GM19193 (cell line): ENCODE data around the gene RNF175.

Experiments
- POLR2A ChIP-seq: IDR thresholded peaks from 4 replicates; pipeline ENCODE4 v1.6.1; 2011; ENCODE audit not compliant: insufficient read depth, insufficient read length; ENCODE audit errors: extremely low read depth

Gene RNF175

GRCh38 chr4:153759407-153760316 is at the start of gene RNF175:
RNF175 (minus strand) TSS chr4:153760024; CDS start chr4:153759862, 162 bp downstream.
- TF ChIP-seq POLR2A, result no peak

- TF ChIP-seq POLR2A, result no peak
These were observed 49.5 kb upstream of the RNF175 start for GRCh38 chr4:153809307-153809706.

DNA sequence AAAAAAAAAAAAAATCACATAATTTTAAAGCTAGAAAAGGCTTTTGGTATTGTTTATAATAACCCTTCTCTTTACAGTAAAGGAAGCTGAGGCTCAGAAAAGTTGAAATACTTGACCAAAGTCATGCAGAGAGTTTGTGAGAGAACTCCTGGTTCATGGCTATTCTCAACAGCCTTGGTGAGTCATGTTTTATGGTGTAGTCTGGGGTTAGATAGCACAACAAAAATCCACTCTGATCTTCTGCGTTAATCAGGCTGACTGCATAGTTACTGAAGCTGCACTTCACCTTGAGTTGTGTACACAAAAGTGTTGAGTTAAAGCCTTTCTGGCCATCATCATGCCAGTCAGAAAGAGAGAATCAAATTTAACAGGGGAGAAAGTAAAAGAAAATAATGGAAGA is 48.4 kb upstream of the RNF175 start:
- no peak for TF ChIP-seq POLR2A

DNA sequence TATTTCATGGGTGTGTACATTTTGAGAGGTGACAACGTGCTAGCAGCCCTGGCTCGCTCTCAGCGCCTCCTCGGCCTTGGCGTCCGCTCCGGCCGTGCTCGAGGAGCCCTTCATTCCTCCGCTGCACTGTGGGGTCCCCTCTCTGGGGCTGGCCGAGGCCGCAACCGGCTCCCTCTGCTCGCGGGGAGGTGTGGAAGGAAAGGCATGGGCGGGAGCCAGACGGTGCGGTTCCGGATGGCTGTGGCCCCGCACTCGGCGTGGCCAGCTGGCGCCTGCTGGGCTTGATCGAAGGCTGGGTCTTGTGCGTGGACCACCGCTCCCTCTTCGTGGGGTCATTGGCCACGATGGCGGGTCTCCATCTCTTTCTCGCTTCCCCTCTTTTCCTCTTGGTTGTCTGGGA is 46.2 kb upstream of the RNF175 start:
- TF ChIP-seq POLR2A, result no peak

- TF ChIP-seq POLR2A, result no peak
These were observed 44.9 kb upstream of the RNF175 start for GRCh38 chr4:153804722-153805121.

DNA sequence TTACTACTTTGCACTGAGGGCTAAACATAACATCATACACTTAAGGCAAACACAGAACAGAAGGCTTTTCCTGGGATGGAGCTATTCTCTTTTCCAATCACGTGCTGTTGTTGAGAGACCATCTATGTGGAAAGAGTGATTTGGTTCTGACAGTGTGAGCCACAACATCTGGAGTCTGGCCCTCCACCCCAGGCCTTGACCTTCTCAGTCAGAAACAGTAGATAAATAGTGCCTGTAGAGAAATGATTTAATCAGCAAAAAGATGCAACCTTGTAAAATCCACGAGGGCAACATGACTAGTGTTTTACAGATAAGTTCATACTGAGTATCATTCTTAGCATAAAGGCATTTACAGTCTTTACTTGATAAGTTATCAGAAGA is 39.9 kb upstream of the RNF175 start:
- no peak for TF ChIP-seq POLR2A

GRCh38 chr4:153798901-153799693 is 39.3 kb upstream of the RNF175 start:
- no peak for TF ChIP-seq POLR2A

GRCh38 chr4:153798420-153798819 is 38.6 kb upstream of the RNF175 start:
- no peak for TF ChIP-seq POLR2A

GRCh38 chr4:153794006-153794405 is 34.2 kb upstream of the RNF175 start:
- no peak for TF ChIP-seq POLR2A

DNA sequence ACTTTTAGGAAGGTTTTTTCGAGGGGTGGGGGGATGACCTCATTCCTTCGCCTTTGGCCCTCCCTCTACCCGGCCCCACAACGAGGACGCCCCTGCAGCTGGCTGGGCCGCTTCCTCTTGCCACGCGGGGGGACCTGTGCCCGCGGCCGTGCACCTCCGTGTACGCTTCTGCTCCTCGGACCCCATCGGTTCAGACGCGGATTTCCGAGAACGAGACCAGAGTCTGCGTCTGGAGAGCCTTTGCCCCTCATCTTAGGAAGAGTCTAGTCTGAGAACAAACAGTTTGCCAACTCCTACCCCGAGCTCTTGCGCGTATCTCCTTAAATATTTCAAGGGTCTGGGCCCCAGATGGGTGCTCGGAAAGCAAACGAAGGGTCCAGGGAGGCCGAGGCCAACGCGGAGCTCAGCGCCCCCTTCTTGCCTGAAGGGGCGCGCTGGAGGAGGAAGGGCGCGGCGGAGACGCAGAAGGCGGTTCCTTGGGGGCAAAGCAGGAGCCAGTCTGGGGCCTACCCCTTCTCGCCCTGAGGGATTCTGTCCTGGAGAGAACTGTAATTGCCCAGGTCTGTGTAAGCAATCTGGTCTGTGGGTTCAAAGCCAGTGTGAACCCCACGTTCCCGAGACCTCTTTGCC is 32.9 kb upstream of the RNF175 start:
- TF ChIP-seq POLR2A, result no peak

DNA sequence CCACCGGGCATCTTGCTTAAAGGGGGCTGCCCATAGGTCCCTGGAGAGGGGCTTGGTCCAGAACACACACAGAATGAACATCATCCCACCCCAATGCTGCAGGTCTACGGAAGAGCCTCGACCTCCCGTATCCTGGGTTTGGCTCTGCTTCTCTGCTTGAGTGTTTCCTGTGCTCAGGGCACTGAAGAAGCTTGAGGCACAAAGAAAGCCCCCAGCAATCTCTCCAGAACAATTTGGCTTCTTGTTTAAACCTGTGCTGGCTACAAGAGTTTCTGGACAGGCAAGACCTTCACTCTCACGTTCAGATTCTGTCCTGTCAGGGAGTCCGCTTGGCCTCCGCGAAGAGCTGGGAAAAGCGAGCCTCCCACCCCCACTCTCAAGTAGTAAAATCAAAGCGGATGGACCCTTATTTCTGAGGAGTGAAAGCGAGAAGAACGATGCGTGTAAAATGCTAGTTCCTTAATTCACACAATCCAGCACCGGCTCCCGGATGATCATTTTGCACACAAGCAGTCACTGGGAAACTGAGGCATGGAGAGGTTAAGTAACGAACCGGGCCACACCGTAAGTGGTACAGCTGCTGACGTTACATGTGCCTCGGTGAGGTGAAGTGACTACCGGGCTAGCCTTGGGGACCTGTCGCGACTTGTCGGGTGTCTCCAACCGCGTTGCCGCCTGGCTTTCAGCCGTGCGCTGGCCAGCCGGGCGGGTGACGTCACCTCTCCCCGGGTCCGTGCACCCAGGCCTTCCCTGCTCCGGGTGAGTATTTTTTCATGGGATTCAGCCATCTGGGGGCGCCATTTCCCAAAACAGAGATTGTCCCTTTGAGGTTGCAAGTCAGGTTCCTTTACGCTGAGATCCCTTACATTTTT is 32.2 kb upstream of the RNF175 start:
- TF ChIP-seq POLR2A, result no peak

GRCh38 chr4:153790962-153791551 is 31.2 kb upstream of the RNF175 start:
- no peak for TF ChIP-seq POLR2A

DNA sequence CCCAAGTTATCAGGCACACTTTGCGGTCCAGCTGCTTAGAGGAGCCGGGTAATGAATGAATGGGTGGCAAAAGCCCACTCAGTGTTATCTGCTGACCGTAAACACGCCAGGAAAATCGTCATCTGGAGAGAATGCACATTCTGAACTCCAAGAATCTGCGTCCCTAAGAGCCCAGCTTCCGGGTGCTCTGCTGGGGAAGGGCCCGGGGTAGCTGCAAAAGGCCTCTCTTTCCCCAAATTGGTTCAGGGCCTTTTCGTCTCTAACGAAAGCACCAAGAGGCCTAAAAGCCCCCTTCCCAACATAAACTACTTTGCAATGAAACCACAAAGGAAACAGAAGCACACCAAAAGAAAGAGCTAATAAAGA is 30.7 kb upstream of the RNF175 start:
- no peak for TF ChIP-seq POLR2A
